Loucy (cell line): ENCODE measurements around the gene HCN1.

Source experiments
- H2AFZ ChIP-seq: fragments of 200-600 bp; sonication (generic); 2 replicates; pipeline ENCODE4 v1.6.0; 2016; ENCODE audit warnings: antibody characterized with exemption, mild to moderate bottlenecking, low read length, moderate library complexity
- H3F3A ChIP-seq: fragments of 200-600 bp; 2 replicates; pipeline ENCODE4 v1.6.0; 2016; ENCODE audit warnings: antibody characterized with exemption, low read depth, mild to moderate bottlenecking
- H3K27me3 ChIP-seq: fragments of 200-600 bp; sonication (generic); 2 replicates; pipeline ENCODE4 v1.6.1; 2014; ENCODE audit warnings: low read length, mild to moderate bottlenecking; ENCODE audit not compliant: insufficient read depth, poor library complexity, severe bottlenecking
- H3K36me3 ChIP-seq: fragments of 200-600 bp; sonication (generic); 2 replicates; pipeline ENCODE4 v1.6.1; 2016; ENCODE audit warnings: low read length; ENCODE audit not compliant: insufficient read depth
- H3K4me1 ChIP-seq: fragments of 200-600 bp; sonication (generic); 2 replicates; pipeline ENCODE4 v1.5.1; 2014; ENCODE audit warnings: low read length, mild to moderate bottlenecking; ENCODE audit not compliant: insufficient read depth, poor library complexity, severe bottlenecking
- H3K4me2 ChIP-seq: fragments of 200-600 bp; sonication (generic); 2 replicates; pipeline ENCODE4 v1.6.0; 2014; ENCODE audit warnings: antibody characterized with exemption, low read length, low read depth, mild to moderate bottlenecking; ENCODE audit not compliant: poor library complexity, severe bottlenecking
- H3K4me3 ChIP-seq: fragments of 200-600 bp; sonication (generic); 2 replicates; pipeline ENCODE4 v1.5.1; 2014; ENCODE audit warnings: low read length, mild to moderate bottlenecking, mixed read lengths; ENCODE audit not compliant: poor library complexity, severe bottlenecking
- H3K79me2 ChIP-seq: fragments of 200-600 bp; sonication (generic); 2 replicates; pipeline ENCODE4 v1.6.1; 2014; ENCODE audit warnings: low read length; ENCODE audit not compliant: insufficient read depth
- H3K9ac ChIP-seq: fragments of 200-600 bp; sonication (generic); 2 replicates; pipeline ENCODE4 v1.6.0; 2014; ENCODE audit warnings: mild to moderate bottlenecking, low read depth, low read length, moderate library complexity; ENCODE audit not compliant: poor library complexity, severe bottlenecking
- H3K9me2 ChIP-seq: fragments of 200-600 bp; sonication (generic); replicated peaks from 2 replicates; pipeline ENCODE4 v1.6.1; 2016; ENCODE audit warnings: low read depth, low read length, mixed read lengths
- H3K9me3 ChIP-seq: fragments of 200-600 bp; sonication (generic); 2 replicates; pipeline ENCODE4 v1.6.1; 2014; ENCODE audit warnings: mild to moderate bottlenecking, antibody characterized with exemption, low read length, low read depth; ENCODE audit not compliant: insufficient read depth
- H4K20me1 ChIP-seq: fragments of 200-600 bp; sonication (generic); 2 replicates; pipeline ENCODE4 v1.6.0; 2014; ENCODE audit warnings: antibody characterized with exemption, low read length, mild to moderate bottlenecking; ENCODE audit not compliant: insufficient read depth, poor library complexity, severe bottlenecking
- CTCF ChIP-seq: fragments of 200-600 bp; sonication (generic); conservative IDR thresholded peaks from 2 replicates; pipeline ENCODE4 v1.5.1; 2014; ENCODE audit warnings: mild to moderate bottlenecking, antibody characterized with exemption, low read length
- EZH2phosphoT487 ChIP-seq: fragments of 200-600 bp; IDR thresholded peaks from 2 replicates; pipeline ENCODE4 v1.6.1; 2018; ENCODE audit warnings: antibody characterized with exemption, mild to moderate bottlenecking, moderate library complexity, borderline replicate concordance

HCN1 gene

GRCh38 chr5:45622365-45622764 lies 73.8 kb downstream of the HCN1 start:
- Histone ChIP-seq H3K4me2 (no peak overlapping the region), H3K27me3 (no peaks in the 10 kb centered on the region), H3F3A (no peaks in the 10 kb centered on the region), H3K9ac (no peak overlapping the region), H3K79me2 (no peaks in the 10 kb centered on the region), H3K9me3 (no peaks in the 10 kb centered on the region), H4K20me1 (no peaks in the 10 kb centered on the region), H2AFZ (no peak overlapping the region), H3K36me3 (no peaks in the 10 kb centered on the region), H3K9me2 (no peaks in the 10 kb centered on the region), H3K4me1 (no peaks in the 10 kb centered on the region), H3K4me3 (no peak overlapping the region)
- TF ChIP-seq EZH2phosphoT487: no peak

GRCh38 chr5:45617859-45618416 lies 78.2 kb downstream of the HCN1 start:
- H3K4me1 ChIP-seq: no peaks in the 10 kb centered on the region
- TF ChIP-seq CTCF: no peak
- TF ChIP-seq EZH2phosphoT487: no peak
- H3K27me3 ChIP-seq: no peaks in the 10 kb centered on the region
- H3K36me3 ChIP-seq: no peaks in the 10 kb centered on the region
- H4K20me1 ChIP-seq: no peaks in the 10 kb centered on the region
- no peaks in the 10 kb centered on the region for H3F3A ChIP-seq
- no peaks in the 10 kb centered on the region; the same call in 1 of the 2 replicates for H3K9me3 ChIP-seq
- H3K79me2 ChIP-seq: no peaks in the 10 kb centered on the region
- H3K9me2 ChIP-seq: no peaks in the 10 kb centered on the region
- no peak overlapping the region for H3K4me3 ChIP-seq
- H2AFZ ChIP-seq: no peak overlapping the region
- no peak overlapping the region for H3K9ac ChIP-seq
- no peak overlapping the region for H3K4me2 ChIP-seq

- Histone ChIP-seq H3K9me2 (no peaks in the 10 kb centered on the region), H3K4me1 (no peaks in the 10 kb centered on the region), H3K4me3 (no peak overlapping the region), H3K36me3 (no peaks in the 10 kb centered on the region), H4K20me1 (no peaks in the 10 kb centered on the region), H3K9ac (no peak overlapping the region), H3F3A (no peaks in the 10 kb centered on the region), H3K27me3 (no peaks in the 10 kb centered on the region), H3K9me3 (no peaks in the 10 kb centered on the region; the same call in 1 of the 2 replicates), H3K79me2 (no peaks in the 10 kb centered on the region), H2AFZ (no peak overlapping the region), H3K4me2 (no peak overlapping the region)
- TF ChIP-seq CTCF (no peak), EZH2phosphoT487 (no peak)
These were observed 86.5 kb downstream of the HCN1 start for GRCh38 chr5:45609661-45610060.

GRCh38 chr5:45604092-45604491 lies 92.1 kb downstream of the HCN1 start:
- Histone ChIP-seq H3K4me2 (no peak overlapping the region), H3K4me1 (no peaks in the 10 kb centered on the region), H3K9ac (no peak overlapping the region), H4K20me1 (no peaks in the 10 kb centered on the region), H3F3A (no peaks in the 10 kb centered on the region), H3K36me3 (no peaks in the 10 kb centered on the region), H3K4me3 (no peak overlapping the region), H3K9me2 (no peaks in the 10 kb centered on the region), H3K9me3 (no peaks in the 10 kb centered on the region), H3K79me2 (no peaks in the 10 kb centered on the region), H3K27me3 (no peaks in the 10 kb centered on the region), H2AFZ (no peak overlapping the region)
- TF ChIP-seq EZH2phosphoT487: no peak
- TF ChIP-seq CTCF: no peak
